Activated CD8-positive, alpha-beta memory T cell treated with anti-CD3 and anti-CD28 coated beads for 1 hour (primary cell): Measurements from ENCODE around the gene B4GALT5.
"Not testable (repeated sequence)": the region's sequence is repeated elsewhere in the genome, so short reads cannot be mapped to it uniquely, and the experiment has no call there.

Source experiments
- DNase-seq, 2 donors: peaks; one replicate each; pipeline ENCODE4 v3.0.0-alpha.2; 2020; ENCODE audit warnings: low read depth in 1 of 2; ENCODE audit errors: extremely low read depth in 1 of 2

Gene B4GALT5

GRCh38 chr20:49612127-49612738, 101.4 kb downstream of the B4GALT5 start:
- DNase-seq: no peak

GRCh38 chr20:49611539-49612126, 102.0 kb downstream of the B4GALT5 start:
- DNase-seq: not testable (repeated sequence)

- DNase-seq: peak in 1 of 2 donors; percentile 55
These were observed 102.8 kb downstream of the B4GALT5 start for GRCh38 chr20:49610691-49611538.

- DNase-seq: peak; percentile 44 to 66
These were observed 104.7 kb downstream of the B4GALT5 start for GRCh38 chr20:49608752-49609670.

- no peak for DNase-seq
These were observed 106.1 kb downstream of the B4GALT5 start for GRCh38 chr20:49607568-49607967.

GRCh38 chr20:49603209-49603627, 110.5 kb downstream of the B4GALT5 start:
- DNase-seq: no peak

GRCh38 chr20:49602345-49603208, 111.1 kb downstream of the B4GALT5 start:
- no peak for DNase-seq

- no peak for DNase-seq
These were observed 112.3 kb downstream of the B4GALT5 start for GRCh38 chr20:49601153-49601924.

- no peak for DNase-seq
These were observed 113.9 kb downstream of the B4GALT5 start for GRCh38 chr20:49599746-49600113.

- no peak for DNase-seq
These were observed 115.8 kb downstream of the B4GALT5 start for GRCh38 chr20:49597825-49598395.

GRCh38 chr20:49595811-49596561, 117.7 kb downstream of the B4GALT5 start:
- no peak for DNase-seq

GRCh38 chr20:49595346-49595745, 118.3 kb downstream of the B4GALT5 start:
- no peak for DNase-seq

GRCh38 chr20:49594931-49595315, 118.8 kb downstream of the B4GALT5 start:
- no peak for DNase-seq

- no peak for DNase-seq
These were observed 119.3 kb downstream of the B4GALT5 start for GRCh38 chr20:49594143-49594930.

- DNase-seq: no peak
These were observed 120.1 kb downstream of the B4GALT5 start for GRCh38 chr20:49593466-49594142.

GRCh38 chr20:49592120-49592519, 121.6 kb downstream of the B4GALT5 start:
- no peak for DNase-seq
